HG03060 (cell line): ENCODE results near the gene ETNK1.
"Not testable (repeated sequence)": the region's sequence is repeated elsewhere in the genome, so short reads cannot be mapped to it uniquely, and the experiment has no call there.

Experiments
- ATAC-seq: cut with Tn5 transposase; IDR thresholded peaks from one replicate; pipeline ENCODE4 v1.9.1; 2021; ENCODE audit warnings: low read depth, moderate number of reproducible peaks; ENCODE audit not compliant: unreplicated experiment

The ETNK1 gene

DNA sequence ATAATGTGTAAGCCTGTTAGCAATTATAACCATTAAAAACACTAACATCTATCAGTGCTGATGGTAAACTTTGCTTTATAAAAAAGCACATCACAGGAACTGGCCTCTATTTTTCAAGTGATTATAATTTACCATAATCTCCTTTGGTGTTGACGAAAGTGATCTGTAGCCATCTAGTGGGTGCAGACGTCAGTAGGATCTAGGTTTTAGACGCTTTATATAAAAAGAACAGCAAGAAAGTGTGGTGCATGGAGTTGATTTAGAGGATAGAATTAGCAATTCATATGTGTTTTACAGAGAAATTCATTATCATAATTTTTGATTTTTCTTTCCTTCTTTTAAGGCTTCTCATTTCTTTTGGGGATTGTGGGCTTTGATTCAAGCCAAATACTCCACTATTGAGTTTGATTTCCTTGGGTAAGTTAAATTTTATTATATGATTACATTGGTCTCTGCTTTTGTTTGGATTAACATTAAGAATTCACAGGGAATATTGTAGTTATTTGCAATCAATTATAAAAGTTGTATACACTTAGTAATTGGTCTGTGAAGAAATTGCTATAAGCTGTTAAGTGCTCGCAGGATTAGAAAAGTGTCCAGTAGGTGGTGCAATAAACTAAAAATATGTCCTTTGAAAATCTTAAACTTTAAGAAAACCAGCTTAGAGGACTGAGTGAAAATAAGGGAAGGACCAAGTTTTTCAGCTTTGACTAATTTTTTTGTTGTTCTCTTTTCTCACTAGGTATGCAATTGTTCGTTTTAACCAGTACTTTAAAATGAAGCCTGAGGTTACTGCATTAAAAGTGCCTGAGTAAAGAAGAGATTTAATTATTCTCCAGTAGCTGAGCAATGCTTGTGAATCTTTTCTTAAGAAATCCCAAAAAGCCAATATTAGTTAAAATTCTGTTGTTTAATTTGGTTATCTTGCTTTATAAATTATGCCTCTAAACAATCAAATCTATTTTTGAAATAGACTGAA lies 59.5 kb downstream of the ETNK1 start:
- no peak for ATAC-seq

DNA sequence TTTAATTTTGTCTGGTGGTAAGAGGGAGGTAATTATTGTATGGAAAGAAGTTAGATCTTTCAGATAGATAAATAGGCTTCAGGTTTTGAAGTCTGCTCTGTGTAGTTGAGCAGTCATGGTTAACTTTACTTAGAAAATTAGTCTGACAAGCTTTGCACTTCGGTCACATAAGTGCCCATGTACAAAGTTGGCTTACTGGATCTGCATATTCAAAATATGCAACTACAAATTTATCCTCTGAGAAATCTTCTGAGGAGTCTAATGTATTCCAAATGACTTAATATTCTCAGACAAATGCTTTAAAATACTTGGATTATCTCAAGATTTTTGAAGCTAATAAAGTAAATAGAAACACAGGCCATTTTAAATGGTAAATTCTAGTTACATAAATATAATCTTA lies 61.2 kb downstream of the ETNK1 start:
- ATAC-seq = no peak

DNA sequence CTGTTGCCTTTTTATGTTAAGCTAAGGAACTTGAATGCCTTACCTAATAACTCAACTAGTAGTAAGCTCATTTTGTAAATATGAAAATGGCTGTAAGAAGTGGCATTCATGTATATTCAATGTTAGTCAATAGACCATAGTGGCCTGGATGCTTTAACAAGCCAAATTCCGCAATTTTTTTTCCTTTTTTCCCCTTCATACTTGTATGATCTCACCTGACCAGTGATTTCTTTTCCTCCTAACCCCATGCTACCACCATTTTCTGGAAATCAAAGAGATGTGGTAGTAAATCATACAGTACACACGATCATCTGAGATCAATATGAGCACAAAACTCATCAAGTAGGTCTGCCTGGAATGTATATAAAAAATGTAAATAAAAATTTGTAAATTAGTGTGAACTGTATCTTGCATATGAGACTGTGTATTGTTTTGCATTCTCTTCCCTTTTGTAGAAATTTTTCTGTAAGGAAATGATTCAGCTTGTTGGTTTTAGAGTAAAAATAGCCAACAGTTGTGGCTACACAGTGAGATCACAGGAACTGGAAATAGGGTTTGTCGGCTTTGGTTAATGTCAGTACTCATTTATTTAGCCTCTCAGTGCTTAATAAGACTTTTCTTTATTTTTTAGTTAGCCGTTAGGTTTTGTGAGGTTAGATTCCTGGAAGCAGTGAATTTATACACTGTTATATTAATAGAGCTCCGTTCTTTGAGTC lies 62.5 kb downstream of the ETNK1 start:
- ATAC-seq = peak; percentile 91

- ATAC-seq = no peak
Measured at GRCh38 chr12:22689876-22690275, 64.9 kb downstream of the ETNK1 start.

DNA sequence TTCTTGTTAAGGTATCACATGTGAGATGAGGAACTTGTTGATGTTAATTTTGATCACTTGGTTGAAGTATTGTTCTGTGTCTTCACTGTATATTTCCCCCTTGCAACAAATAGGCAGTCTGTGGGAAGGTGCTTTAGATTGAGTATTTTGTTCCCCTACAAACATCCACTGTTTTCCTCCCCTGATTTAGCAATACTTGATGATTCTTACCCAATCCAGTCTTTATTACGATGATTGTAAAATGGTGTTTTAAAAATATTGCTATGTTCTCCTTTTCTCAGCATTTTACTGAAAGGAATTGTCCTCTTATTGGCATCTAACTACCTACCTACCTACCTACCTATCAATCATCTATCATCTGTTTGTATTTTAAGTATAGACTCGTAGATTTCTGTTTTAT lies 66.3 kb downstream of the ETNK1 start:
- no peak for ATAC-seq

GRCh38 chr12:22692467-22692866 lies 67.5 kb downstream of the ETNK1 start:
- ATAC-seq = not testable (repeated sequence)

GRCh38 chr12:22692964-22693555 lies 68.1 kb downstream of the ETNK1 start:
- no peak for ATAC-seq

DNA sequence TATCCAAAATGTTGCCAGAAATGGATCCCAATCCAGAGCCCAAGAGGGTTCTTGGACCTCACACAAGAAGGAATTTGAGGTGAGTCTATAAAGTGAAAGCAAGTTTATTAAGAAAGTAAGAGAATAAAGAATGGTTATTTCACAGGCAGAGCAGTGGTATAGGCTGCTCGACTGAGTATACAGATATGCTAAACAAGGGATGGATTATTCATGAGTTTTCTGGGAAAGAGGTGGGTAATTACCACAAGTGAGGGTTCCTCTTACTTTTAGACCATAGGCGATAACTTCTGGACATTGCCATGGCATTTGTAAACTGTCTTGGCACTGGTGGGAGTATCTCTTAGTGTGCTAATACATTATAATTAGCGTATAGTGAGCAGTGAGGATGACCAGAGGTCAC lies 73.6 kb downstream of the ETNK1 start:
- no peak for ATAC-seq

GRCh38 chr12:22699705-22700104 lies 74.7 kb downstream of the ETNK1 start:
- not testable (repeated sequence) for ATAC-seq

GRCh38 chr12:22700106-22700505 lies 75.1 kb downstream of the ETNK1 start:
- no peak for ATAC-seq

GRCh38 chr12:22701216-22701809 lies 76.3 kb downstream of the ETNK1 start:
- not testable (repeated sequence) for ATAC-seq

DNA sequence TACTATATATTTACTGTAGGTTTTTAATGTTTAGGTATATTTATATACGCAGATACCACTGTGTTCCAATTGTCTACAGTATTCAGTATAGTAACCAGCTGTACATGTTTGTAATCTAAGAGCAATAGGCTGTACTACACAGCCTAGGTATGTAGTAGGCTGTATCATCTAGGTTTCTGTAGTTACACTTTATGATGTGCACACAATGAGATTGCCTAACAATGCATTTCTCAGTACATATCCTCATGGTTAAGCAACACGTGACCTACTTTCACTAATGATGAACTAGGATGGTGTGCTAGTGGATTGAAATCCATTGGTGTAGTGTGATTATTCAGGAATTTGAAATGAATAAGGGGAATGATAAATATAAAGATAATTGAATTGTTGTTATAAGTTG lies 77.7 kb downstream of the ETNK1 start:
- ATAC-seq = no peak

DNA sequence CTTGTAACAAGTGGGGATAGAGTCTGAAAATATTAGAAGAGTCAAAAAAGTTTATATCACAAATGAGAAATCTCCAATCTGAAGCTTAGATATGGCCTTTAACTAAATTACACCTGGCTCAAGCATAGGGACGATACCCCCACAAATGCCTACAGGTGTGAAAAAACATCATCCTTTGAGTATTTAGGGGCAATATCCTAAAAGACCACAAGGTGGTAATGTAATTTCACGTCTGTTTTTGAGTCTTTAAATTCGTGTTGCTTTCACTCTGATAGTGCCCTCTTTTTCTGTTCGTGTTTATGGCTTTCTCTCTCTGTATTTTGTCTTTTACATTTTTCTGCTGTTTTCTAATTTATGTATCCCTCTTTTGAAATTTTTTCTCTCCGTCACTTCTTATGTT lies 84.3 kb downstream of the ETNK1 start:
- no peak for ATAC-seq

DNA sequence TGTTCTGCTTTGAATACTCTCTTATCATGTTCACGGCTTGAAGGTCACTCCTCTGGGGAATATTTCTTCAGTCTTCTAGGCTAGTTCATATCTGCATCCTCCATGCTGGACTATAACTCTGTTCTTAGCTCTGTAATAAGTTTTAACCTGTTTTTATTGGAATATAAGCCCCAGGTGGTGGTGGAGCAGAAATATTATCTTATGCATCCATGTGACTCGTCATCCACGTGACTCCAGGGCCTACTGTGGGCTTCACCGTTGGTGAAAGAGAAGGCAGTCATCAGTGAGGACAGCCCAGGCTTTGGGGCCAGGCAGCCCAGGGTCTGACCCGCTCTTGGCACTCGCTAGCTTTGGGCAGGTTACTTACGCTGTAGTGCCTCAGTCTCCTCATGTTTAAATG lies 87.1 kb downstream of the ETNK1 start:
- no peak for ATAC-seq

- ATAC-seq = no peak
Measured at GRCh38 chr12:22715254-22715653, 90.3 kb downstream of the ETNK1 start.

DNA sequence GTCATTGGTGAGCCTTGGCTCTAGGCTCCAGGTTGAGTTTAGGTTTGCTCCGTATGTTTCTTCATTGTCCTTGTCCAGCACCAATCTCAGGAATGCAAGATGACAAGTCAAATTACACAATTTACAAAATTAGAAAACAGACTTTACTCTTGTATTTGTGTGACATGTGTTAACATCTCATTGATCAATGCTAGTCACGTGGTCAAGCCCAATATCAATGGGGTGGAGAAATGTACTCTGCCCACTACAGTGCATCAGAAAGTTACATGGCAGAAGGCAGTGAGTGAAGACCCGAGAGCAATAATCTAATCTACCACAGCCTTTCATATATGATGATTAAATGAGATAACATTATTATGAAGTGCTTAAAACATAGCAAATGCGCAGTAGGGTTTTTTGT lies 94.8 kb downstream of the ETNK1 start:
- ATAC-seq = no peak

DNA sequence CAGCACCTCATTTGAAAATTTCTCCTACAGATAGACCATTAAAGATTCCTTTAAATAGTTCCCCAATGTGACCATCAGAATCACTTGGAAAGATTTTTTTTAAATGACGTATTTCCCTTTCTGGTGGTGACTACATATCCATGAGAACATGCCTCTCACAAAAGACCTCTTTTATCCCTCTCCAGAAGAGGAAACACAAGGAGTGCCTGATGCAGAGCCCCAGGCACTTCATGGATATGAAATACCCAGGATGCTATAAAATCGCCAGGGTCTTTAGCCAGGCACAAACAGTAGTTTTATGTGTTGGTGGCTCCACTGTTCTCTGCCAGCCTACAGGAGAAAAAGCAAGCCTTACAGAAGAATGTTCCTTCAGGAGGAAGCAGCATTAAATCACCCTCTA lies 97.1 kb downstream of the ETNK1 start:
- no peak for ATAC-seq

GRCh38 chr12:22722779-22723178 lies 97.8 kb downstream of the ETNK1 start:
- no peak for ATAC-seq

DNA sequence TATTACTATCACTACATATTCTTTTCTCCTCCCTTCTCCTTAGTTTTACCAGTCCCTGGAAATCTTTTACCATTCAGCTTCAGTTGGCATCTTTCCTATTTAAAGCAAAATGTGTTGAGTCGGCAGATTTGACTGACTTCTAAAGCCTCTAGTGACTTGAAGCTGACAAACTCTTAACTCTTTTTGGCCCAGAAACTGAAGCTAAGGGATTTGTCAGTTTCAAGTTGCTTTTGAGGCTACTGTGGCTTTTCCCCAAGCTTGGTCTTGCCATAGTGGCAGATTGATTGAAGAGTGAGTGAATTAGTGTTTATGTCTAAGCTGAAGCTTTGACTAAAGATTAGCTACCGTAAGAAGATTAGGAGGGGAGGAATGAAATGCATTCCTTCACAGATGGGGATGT lies 104.0 kb downstream of the ETNK1 start:
- no peak for ATAC-seq

DNA sequence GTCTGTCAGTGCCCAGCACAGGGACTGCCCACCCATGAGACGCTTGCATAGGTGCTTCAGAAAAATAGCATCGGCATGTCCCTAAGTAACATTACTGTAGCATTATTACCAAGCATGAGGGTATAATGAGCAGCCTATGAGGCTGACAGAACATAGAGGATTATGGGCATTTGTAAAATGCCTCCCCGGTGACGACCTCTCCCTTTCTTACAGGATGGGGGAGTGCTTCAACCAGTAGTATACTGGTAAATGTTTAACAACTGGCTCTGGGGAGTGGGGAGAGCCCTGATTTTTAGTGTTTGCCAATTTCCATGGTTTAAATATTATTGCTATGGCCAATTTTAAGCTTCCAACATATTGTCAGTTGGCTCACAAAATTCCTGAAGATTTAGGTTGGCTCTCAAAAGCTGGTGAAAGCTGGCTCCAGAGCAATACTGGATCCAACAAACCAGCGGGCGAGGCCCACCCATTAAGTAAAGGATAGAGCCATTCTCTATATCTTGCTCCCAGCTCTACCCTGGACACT lies 104.5 kb downstream of the ETNK1 start:
- ATAC-seq = no peak

- no peak for ATAC-seq
Measured at GRCh38 chr12:22729957-22730443, 105.0 kb downstream of the ETNK1 start.
